ENCODE data around the gene MCF2L. TPM values are rescaled to one million over a fixed set of nuclear protein-coding genes. Genes with fewer than 3 reads are reported as not detected.
A peak's percentile ranks its signal among the peaks of the same experiment; 100 is the strongest.
"Not testable (repeated sequence)": the region's sequence is repeated elsewhere in the genome, so short reads cannot be mapped to it uniquely, and the experiment has no call there.

Gene MCF2L
- total RNA-seq, 1 donor from 2014 or later, result 6.7 TPM

DNA sequence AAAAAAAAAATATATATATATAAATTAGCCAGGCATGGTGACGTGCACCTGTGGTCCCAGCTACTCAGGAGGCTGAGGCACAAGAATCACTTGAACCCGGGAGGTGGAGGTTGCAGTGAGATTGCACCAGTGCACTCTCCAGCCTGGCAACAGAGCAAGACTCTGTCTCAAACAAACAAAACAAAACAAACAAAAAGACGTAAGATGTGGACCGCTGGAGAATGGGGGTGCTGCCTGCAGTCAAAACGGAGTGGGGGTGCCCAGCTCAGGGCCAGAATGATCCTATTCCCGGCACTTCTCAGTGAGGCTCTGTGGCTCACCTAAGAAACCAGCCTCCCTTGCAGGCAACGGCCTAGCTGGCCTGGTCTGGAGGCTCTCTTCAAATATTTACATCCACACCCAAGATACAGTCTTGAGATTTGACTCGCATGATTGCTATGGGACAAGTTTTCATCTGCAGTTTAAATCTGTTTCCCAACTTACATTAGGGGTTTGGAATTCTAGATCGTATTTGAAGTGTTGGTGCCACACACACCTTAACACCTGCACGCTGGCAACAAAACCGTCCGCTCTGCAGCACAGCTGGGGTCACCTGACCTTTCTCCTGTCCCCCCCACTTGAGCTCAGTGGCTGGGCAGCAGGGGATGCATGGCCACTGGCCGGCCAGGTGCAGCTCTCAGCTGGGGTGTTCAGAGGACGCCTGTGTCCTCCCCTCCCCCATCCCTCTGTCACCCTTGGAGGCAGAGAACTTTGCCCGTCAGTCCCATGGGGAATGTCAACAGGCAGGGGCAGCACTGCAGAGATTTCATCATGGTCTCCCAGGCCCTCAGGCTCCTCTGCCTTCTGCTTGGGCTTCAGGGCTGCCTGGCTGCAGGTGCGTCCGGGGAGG lies 136.3 kb downstream of the MCF2L start, which contains the start of gene F7:
Gene F7, plus strand, starts transcription at position 760 of the 889 bp plus-strand sequence. Its CDS starts 51 bp downstream, at position 811.
- H3K27me3 Mint-ChIP-seq (ENCODE audit: low read depth), result peaks cover 2% of the 10 kb centered on the region
- H3K36me3 Mint-ChIP-seq (ENCODE audit: low read depth), result no peaks in the 10 kb centered on the region
- TF ChIP-seq, protein P1, sequence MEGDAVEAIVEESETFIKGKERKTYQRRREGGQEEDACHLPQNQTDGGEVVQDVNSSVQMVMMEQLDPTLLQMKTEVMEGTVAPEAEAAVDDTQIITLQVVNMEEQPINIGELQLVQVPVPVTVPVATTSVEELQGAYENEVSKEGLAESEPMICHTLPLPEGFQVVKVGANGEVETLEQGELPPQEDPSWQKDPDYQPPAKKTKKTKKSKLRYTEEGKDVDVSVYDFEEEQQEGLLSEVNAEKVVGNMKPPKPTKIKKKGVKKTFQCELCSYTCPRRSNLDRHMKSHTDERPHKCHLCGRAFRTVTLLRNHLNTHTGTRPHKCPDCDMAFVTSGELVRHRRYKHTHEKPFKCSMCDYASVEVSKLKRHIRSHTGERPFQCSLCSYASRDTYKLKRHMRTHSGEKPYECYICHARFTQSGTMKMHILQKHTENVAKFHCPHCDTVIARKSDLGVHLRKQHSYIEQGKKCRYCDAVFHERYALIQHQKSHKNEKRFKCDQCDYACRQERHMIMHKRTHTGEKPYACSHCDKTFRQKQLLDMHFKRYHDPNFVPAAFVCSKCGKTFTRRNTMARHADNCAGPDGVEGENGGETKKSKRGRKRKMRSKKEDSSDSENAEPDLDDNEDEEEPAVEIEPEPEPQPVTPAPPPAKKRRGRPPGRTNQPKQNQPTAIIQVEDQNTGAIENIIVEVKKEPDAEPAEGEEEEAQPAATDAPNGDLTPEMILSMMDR (IDR thresholded peaks at IDR 0.05), result no peak
- H3K4me3 Mint-ChIP-seq (ENCODE audit: unreplicated experiment), result no peak within 1 kb of the TSS
- H3K4me1 Mint-ChIP-seq (ENCODE audit: low read depth), result no peaks in the 10 kb centered on the region
- DNase-seq (ENCODE audit: low spot score), result no peak
- H3K27ac Mint-ChIP-seq (ENCODE audit: unreplicated experiment), result no peak within 1 kb of the TSS
- H3K9me3 Mint-ChIP-seq (ENCODE audit: low read depth), result no peaks in the 10 kb centered on the region

DNA sequence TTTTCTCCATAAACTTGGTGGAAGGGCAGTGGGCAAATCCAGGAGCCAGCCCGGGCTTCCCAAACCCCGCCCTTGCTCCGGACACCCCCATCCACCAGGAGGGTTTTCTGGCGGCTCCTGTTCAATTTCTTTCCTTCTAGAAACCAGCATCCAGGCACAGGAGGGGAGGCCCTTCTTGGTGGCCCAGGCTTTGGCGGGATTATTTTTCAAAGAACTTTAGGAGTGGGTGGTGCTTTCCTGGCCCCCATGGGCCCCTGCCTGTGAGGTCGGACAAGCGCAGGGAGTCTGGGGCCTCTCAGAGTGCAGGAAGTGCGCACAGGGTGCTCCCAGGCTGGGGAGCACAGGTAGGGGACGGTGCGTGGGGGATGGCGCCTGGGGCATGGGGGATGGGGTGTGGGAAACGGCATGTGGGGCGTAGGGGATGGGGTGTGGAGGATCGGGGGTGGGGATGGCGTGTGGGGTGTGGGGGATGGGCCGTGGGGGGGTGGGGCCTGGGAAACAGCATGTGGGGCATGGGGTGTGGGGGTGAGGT lies 137.0 kb downstream of the MCF2L start:
- Mint-ChIP-seq H3K36me3 (ENCODE audit: low read depth) (no peaks in the 10 kb centered on the region), H3K4me1 (ENCODE audit: low read depth) (no peaks in the 10 kb centered on the region), H3K27me3 (ENCODE audit: low read depth) (peaks cover 2% of the 10 kb centered on the region), H3K27ac (ENCODE audit: unreplicated experiment) (no peak overlapping the region), H3K9me3 (ENCODE audit: low read depth) (no peaks in the 10 kb centered on the region), H3K4me3 (ENCODE audit: unreplicated experiment) (no peak overlapping the region)
- TF ChIP-seq, protein P1 (IDR thresholded peaks at IDR 0.05), result no peak
- no peak for DNase-seq (ENCODE audit: low spot score)

DNA sequence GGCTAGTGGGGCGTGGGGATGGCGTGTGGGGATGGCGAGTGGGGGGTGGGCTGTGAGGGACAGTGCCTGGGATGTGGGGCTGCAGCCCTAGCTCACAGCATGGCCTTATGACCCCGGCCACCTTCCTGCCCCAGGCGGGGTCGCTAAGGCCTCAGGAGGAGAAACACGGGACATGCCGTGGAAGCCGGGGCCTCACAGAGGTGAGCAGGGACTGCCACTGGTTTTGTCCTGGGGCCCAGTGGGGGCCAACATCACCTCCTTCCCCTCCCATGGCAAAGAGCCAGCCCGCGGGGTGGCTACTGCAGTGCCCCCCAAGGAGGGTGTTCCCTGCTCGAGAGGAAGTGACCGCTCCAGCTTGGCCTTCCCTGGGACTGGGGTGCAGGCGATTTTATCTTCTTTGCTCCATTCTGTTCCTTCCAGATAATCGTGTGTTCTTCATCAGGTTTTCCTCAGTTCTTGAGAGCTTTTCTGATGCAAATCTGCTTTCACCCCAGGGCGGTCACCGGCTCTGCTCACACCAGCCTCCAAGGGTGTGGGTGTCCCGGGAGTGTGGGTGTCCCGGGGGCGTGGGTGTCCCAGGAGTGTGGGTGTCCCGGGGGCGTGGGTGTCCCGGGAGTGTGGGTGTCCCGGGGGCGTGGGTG lies 137.8 kb downstream of the MCF2L start:
- Mint-ChIP-seq H3K27me3 (ENCODE audit: low read depth) (peaks cover 2% of the 10 kb centered on the region), H3K9me3 (ENCODE audit: low read depth) (no peaks in the 10 kb centered on the region), H3K27ac (ENCODE audit: unreplicated experiment) (no peak overlapping the region), H3K36me3 (ENCODE audit: low read depth) (no peaks in the 10 kb centered on the region), H3K4me1 (ENCODE audit: low read depth) (no peaks in the 10 kb centered on the region), H3K4me3 (ENCODE audit: unreplicated experiment) (no peak overlapping the region)
- TF ChIP-seq, protein P1 (IDR thresholded peaks at IDR 0.05), result no peak
- DNase-seq (ENCODE audit: low spot score), result no peak

DNA sequence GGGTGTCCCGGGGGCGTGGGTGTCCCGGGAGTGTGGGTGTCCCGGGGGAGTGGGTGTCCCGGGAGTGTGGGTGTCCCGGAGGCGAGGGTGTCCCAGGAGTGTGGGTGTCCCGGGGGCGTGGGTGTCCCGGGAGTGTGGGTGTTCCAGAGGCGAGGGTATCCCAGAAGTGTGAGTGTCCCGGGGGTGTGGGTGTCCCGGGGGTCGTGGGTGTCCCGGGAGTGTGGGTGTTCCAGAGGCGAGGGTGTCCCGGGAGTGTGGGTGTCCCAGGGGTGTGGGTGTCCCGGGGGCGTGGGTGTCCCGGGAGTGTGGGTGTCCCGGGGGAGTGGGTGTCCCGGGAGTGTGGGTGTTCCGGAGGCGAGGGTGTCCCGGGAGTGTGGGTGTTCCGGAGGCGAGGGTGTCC lies 139.5 kb downstream of the MCF2L start:
- H3K27me3 Mint-ChIP-seq (ENCODE audit: low read depth); H3K4me3 Mint-ChIP-seq (ENCODE audit: unreplicated experiment); H3K4me1 Mint-ChIP-seq (ENCODE audit: low read depth); H3K36me3 Mint-ChIP-seq (ENCODE audit: low read depth); H3K27ac Mint-ChIP-seq (ENCODE audit: unreplicated experiment); H3K9me3 Mint-ChIP-seq (ENCODE audit: low read depth): not testable (repeated sequence)
- DNase-seq (ENCODE audit: low spot score), result peak; percentile 20

DNA sequence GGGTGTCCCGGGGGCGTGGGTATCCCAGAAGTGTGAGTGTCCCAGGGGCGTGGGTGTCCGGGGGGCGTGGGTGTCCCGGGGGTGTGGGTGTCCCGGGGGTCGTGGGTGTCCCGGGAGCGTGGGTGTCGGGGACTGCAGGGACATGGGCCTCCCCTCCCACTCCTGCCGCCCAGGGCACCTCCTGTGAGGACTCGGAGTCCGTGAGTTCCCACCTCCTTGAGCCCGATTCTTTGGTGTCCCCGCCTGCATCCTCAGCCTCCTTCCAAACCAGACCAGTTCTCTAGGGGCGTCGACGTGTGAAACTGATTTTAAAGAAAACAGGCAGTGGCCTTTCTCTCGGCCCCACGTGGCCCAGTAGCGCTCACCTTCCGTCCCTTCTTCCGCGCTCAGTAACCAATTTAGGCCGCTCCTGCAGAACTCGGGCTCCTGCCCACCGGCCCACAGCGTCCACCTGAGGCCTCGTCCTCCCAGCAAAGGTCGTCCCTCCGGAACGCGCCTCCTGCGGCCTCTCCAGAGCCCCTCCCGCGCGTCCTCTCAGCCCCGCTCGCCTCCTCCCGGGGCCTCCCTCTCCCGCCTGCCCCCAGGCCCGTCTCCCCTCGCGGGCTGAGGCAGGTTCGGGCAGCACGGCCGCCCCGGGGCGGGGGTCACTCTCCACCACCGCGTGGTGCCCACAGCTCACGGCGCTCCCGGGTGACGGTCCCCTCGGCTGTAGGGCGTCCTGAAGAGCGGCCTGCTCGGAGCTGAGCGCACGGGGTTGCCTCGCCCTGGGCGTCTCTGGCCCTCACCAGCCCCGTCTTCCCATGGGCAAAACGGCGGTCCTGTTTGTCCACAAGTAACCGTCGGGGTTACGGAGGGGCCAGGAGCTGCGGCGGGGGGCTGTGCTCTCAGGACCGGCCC lies 140.4 kb downstream of the MCF2L start:
- H3K4me3 Mint-ChIP-seq (ENCODE audit: unreplicated experiment), result peak overlapping the region; percentile 46
- H3K27ac Mint-ChIP-seq (ENCODE audit: unreplicated experiment), result no peak overlapping the region
- H3K4me1 Mint-ChIP-seq (ENCODE audit: low read depth), result no peaks in the 10 kb centered on the region
- DNase-seq (ENCODE audit: low spot score), result peak; percentile 93
- TF ChIP-seq, protein P1 (IDR thresholded peaks at IDR 0.05), result no peak
- no peaks in the 10 kb centered on the region for H3K9me3 Mint-ChIP-seq (ENCODE audit: low read depth)
- H3K27me3 Mint-ChIP-seq (ENCODE audit: low read depth), result no peaks in the 10 kb centered on the region
- no peaks in the 10 kb centered on the region for H3K36me3 Mint-ChIP-seq (ENCODE audit: low read depth)

All from chondrocyte (in vitro differentiated cells).